ENCODE results near the gene COBLL1.

DNA sequence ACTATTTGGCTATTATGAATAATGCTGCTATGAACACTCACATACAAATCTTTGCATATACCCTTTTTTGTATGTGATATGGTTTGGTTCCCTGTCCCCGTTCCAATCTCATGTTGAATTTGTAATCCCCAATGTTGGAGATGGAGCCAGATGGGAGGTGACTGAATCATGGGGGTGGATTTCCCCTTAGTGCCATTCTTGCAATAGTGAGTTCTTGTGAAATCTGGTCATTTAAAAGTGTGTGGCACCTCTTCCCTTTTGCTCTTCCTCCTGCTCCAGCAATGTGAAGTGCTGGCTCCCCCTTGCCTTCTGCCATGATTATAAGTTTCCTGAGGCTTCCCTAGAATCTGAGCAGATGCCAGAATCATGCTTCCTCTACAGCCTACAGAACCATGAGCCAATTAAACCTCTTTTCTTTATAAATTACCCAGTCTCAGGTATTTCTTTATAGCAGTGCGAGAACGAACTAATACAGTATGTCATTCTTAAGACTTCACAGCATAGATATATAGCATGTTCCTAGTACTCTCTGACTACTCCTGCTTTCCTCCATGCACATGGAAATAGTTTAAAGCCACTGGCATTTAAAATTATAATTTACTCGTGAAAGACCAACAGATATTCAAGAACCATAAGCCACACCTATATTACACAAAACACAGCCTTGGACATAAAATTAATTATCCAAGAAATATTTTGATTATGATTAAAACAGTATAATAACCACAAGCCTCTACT, 75.2 kb downstream of the COBLL1 start:
- TF ChIP-seq CTCF (IDR thresholded peaks at IDR 0.05) (no peak), POLR2A (IDR thresholded peaks at IDR 0.05) (no peak)

Data from heart left ventricle (tissue), 13 donors.